Measurements from ENCODE around the gene C3orf80. TPM values are rescaled to one million over a fixed set of nuclear protein-coding genes. Genes with fewer than 3 reads are reported as not detected.
"Not testable (repeated sequence)": the region's sequence is repeated elsewhere in the genome, so short reads cannot be mapped to it uniquely, and the experiment has no call there.

C3orf80 gene
- total and polyA plus RNA-seq, 2 donors: 0.05 to 0.21 TPM

DNA sequence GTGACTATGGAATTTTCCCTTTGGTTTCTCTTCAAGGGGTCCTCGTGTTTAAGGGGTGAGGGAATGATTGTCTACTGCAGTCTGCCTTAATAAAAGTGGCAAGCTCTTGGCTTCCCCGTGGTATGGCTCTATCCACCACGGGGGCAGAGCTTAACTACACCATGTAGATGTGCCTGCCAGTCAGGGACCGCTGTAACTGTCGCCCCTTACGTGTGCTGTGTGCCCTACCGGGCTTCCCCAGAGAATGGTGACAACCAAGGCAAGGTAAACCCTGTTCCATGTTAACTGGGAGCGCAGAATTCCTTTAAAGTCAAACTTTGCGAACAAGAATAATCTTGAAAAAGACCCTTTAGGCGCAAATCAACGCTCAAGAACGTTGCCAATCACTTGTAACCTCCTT, 966 bp upstream of the C3orf80 start:
- H3K9me3 ChIP-seq (ENCODE audit: control insufficient read depth in 2 of 2, insufficient read depth in 1 of 2, low read length in 1 of 2): peaks cover 1 to 9% of the 10 kb centered on the region in 2 donors
- peaks cover 11 to 19% of the 10 kb centered on the region in 2 donors for H3K4me1 ChIP-seq (ENCODE audit: control insufficient read depth in 2 of 2, insufficient read depth in 2 of 2, low read length in 2 of 2)
- DNase-seq (ENCODE audit: low read depth in 6 of 9, low spot score in 9 of 9): peak in 2 of 9 donors; percentile 9 to 26
- 11% methylated on average over 12 of the region's 12 CpGs for WGBS
- no peak overlapping the region for H3K4me3 ChIP-seq (ENCODE audit: low read length in 2 of 2)
- H3K27ac ChIP-seq (ENCODE audit: low read depth in 1 of 2, low read length in 1 of 2): no peak overlapping the region
- H3K36me3 ChIP-seq (ENCODE audit: control insufficient read depth in 2 of 2, insufficient read depth in 2 of 2, low read length in 1 of 2): no peaks in the 10 kb centered on the region
- peaks cover 45 to 87% of the 10 kb centered on the region in 2 donors for H3K27me3 ChIP-seq (ENCODE audit: control insufficient read depth in 2 of 2, insufficient read depth in 1 of 2, low read length in 1 of 2)

DNA sequence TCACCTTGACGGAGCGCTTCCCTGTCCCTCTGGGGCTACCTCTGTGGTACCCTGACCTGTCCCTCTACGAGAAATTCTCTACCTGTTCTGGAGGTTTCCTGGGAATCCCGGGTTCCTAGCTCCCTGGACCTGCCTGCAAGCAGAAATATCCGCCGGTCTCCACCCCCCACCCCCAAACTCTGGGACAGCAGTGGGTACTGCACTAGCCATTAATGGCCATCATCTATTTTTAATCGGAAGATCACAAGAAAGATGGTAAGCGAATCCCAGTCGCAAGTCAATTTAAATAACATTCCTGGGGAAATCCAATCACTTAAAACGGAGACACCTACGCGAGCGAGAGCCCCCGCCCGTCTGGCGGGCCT, 429 bp upstream of the C3orf80 start:
- no peaks in the 10 kb centered on the region for H3K36me3 ChIP-seq (ENCODE audit: control insufficient read depth in 2 of 2, insufficient read depth in 2 of 2, low read length in 1 of 2)
- no peak for DNase-seq (ENCODE audit: low read depth in 6 of 9, low spot score in 9 of 9)
- H3K9me3 ChIP-seq (ENCODE audit: control insufficient read depth in 2 of 2, insufficient read depth in 1 of 2, low read length in 1 of 2): peaks cover 1 to 9% of the 10 kb centered on the region in 2 donors
- WGBS: 3% methylated on average over 16 of the region's 16 CpGs
- no peak overlapping the region for H3K27ac ChIP-seq (ENCODE audit: low read depth in 1 of 2, low read length in 1 of 2)
- H3K27me3 ChIP-seq (ENCODE audit: control insufficient read depth in 2 of 2, insufficient read depth in 1 of 2, low read length in 1 of 2): peaks cover 46 to 89% of the 10 kb centered on the region in 2 donors
- peak overlapping the region in 1 of 2 donors; percentile 64 for H3K4me3 ChIP-seq (ENCODE audit: low read length in 2 of 2)
- H3K4me1 ChIP-seq (ENCODE audit: control insufficient read depth in 2 of 2, insufficient read depth in 2 of 2, low read length in 2 of 2): peaks cover 11 to 19% of the 10 kb centered on the region in 2 donors

DNA sequence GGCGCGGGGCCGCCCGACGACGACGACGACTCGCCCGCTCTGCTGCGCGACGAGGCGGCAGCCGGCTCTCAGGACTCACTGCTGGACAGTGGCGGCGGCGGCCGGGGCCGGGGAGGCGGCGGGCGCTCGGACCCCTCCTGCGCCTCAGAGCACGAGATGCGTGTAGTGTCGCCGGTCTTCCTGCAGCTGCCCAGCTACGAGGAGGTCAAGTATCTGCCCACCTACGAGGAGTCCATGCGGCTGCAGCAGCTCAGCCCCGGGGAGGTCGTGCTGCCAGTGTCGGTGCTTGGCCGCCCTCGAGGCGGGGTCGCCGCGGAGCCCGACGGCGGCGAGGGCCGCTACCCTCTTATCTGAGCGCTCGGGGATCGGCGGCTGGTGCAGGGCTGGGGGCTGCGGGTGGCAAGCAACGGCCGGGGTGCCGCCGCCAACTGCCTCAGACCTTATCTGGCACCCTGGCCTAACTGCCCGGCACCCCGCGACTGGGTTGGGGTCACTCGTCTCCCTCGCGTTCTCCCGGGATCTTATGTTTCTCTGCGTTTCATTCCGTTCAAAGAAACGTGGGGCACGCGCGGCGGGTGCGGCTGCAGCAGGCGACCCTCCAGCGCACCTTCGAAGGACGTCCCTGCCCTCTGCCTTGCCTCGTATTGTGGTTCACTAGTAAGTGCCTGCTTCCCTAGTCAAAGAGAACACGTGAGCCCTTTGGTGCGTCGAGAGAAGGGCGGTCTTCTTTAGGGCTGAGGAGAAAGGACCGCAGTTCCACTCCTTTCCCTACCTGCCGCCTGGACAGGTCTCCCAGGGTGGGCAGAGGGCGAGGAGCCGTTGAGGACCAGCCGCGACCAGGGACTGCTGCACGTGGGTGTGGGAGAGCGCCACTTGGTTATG, 1.0 kb downstream of the C3orf80 start:
- Histone ChIP-seq H3K4me1 (ENCODE audit: control insufficient read depth in 2 of 2, insufficient read depth in 2 of 2, low read length in 2 of 2) (peaks cover 11 to 19% of the 10 kb centered on the region in 2 donors), H3K9me3 (ENCODE audit: control insufficient read depth in 2 of 2, insufficient read depth in 1 of 2, low read length in 1 of 2) (peaks cover 1 to 9% of the 10 kb centered on the region in 2 donors), H3K27ac (ENCODE audit: low read depth in 1 of 2, low read length in 1 of 2) (no peak overlapping the region), H3K4me3 (ENCODE audit: low read length in 2 of 2) (peak overlapping the region; percentile 9 to 64), H3K36me3 (ENCODE audit: control insufficient read depth in 2 of 2, insufficient read depth in 2 of 2, low read length in 1 of 2) (no peaks in the 10 kb centered on the region), H3K27me3 (ENCODE audit: control insufficient read depth in 2 of 2, insufficient read depth in 1 of 2, low read length in 1 of 2) (peaks cover 46 to 83% of the 10 kb centered on the region in 2 donors)
- peak in 3 of 9 donors; percentile 15 to 50 (median 18) for DNase-seq (ENCODE audit: low read depth in 6 of 9, low spot score in 9 of 9)
- WGBS: 1% methylated on average over 87 of the region's 87 CpGs

DNA sequence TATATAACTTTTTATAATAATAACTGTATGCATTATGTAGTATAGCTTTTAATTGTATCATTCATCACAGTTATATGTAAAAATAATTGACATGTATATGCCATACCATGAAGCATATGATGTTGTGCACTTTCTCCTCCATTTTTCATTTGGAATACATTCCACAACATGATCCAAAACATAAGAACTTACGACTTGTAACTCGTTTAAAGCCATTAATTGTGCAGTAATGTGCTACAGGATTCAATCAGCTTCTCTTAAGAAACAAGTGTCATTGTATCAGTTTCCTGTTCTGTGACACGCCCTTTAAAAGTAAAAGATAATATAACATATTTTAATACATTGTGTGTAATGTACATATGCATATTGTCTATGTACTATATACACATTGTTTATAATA, 2.2 kb downstream of the C3orf80 start:
- no peak overlapping the region for H3K4me3 ChIP-seq (ENCODE audit: low read length in 2 of 2)
- no peak overlapping the region for H3K27ac ChIP-seq (ENCODE audit: low read depth in 1 of 2, low read length in 1 of 2)
- no peaks in the 10 kb centered on the region for H3K36me3 ChIP-seq (ENCODE audit: control insufficient read depth in 2 of 2, insufficient read depth in 2 of 2, low read length in 1 of 2)
- peaks cover 11 to 19% of the 10 kb centered on the region in 2 donors for H3K4me1 ChIP-seq (ENCODE audit: control insufficient read depth in 2 of 2, insufficient read depth in 2 of 2, low read length in 2 of 2)
- peaks cover 46 to 76% of the 10 kb centered on the region in 2 donors for H3K27me3 ChIP-seq (ENCODE audit: control insufficient read depth in 2 of 2, insufficient read depth in 1 of 2, low read length in 1 of 2)
- DNase-seq (ENCODE audit: low read depth in 6 of 9, low spot score in 9 of 9): no peak
- peaks cover 1 to 9% of the 10 kb centered on the region in 2 donors for H3K9me3 ChIP-seq (ENCODE audit: control insufficient read depth in 2 of 2, insufficient read depth in 1 of 2, low read length in 1 of 2)
- 45% methylated on average over 3 of the region's 3 CpGs for WGBS

DNA sequence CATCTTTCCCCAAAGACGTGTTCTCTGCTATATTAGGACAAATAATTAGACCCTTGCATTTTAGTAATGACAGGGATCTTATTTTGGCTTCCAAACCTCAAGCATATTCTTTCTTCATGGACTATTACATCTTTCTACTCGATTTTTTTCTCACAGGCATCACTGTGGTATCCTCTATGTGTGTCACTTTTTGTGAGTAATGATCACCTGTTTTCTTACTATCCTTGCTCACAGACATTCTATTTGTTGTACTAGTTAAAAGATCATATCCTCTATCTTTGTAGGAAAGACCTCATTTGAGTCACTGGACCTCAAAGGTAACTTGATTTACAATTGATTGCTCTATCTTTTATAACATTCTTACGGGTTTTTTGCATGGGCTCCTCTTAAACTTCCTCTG, 6.8 kb downstream of the C3orf80 start:
- Histone ChIP-seq H3K4me3 (ENCODE audit: low read length in 2 of 2) (no peak overlapping the region), H3K9me3 (ENCODE audit: control insufficient read depth in 2 of 2, insufficient read depth in 1 of 2, low read length in 1 of 2) (no peaks in the 10 kb centered on the region), H3K27ac (ENCODE audit: low read depth in 1 of 2, low read length in 1 of 2) (no peak overlapping the region), H3K4me1 (ENCODE audit: control insufficient read depth in 2 of 2, insufficient read depth in 2 of 2, low read length in 2 of 2) (no peaks in the 10 kb centered on the region), H3K36me3 (ENCODE audit: control insufficient read depth in 2 of 2, insufficient read depth in 2 of 2, low read length in 1 of 2) (no peaks in the 10 kb centered on the region), H3K27me3 (ENCODE audit: control insufficient read depth in 2 of 2, insufficient read depth in 1 of 2, low read length in 1 of 2) (peaks cover 8 to 30% of the 10 kb centered on the region in 2 donors)
- DNase-seq (ENCODE audit: low read depth in 6 of 9, low spot score in 9 of 9): no peak
- WGBS: 81% methylated on average over 3 of the region's 3 CpGs

DNA sequence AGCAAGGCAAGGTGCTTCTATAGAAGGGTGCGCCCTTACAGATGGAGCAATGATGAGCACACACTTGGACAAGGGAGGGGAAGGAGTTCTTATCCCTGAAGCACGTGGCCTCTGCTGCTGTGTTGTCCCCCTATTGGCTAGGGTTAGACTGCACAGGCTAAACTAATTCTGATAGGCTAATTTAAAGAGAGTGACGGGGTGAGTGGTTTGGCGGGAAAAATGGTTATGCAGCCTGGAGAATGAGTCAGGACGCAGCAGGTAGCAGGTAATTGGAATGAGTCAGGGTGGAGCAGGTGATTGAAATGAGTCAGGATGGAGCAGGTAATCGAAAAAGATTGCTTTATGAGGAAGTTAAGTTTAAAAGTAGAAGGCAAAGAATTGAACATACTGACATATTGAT, 15.5 kb downstream of the C3orf80 start:
- DNase-seq (ENCODE audit: low read depth in 6 of 9, low spot score in 9 of 9); H3K36me3 ChIP-seq (ENCODE audit: control insufficient read depth in 2 of 2, insufficient read depth in 2 of 2, low read length in 1 of 2); H3K9me3 ChIP-seq (ENCODE audit: control insufficient read depth in 2 of 2, insufficient read depth in 1 of 2, low read length in 1 of 2); H3K4me3 ChIP-seq (ENCODE audit: low read length in 2 of 2); H3K4me1 ChIP-seq (ENCODE audit: control insufficient read depth in 2 of 2, insufficient read depth in 2 of 2, low read length in 2 of 2); H3K27me3 ChIP-seq (ENCODE audit: control insufficient read depth in 2 of 2, insufficient read depth in 1 of 2, low read length in 1 of 2); H3K27ac ChIP-seq (ENCODE audit: low read depth in 1 of 2, low read length in 1 of 2): not testable (repeated sequence)
- WGBS: 94% methylated on average over 6 of the region's 6 CpGs

DNA sequence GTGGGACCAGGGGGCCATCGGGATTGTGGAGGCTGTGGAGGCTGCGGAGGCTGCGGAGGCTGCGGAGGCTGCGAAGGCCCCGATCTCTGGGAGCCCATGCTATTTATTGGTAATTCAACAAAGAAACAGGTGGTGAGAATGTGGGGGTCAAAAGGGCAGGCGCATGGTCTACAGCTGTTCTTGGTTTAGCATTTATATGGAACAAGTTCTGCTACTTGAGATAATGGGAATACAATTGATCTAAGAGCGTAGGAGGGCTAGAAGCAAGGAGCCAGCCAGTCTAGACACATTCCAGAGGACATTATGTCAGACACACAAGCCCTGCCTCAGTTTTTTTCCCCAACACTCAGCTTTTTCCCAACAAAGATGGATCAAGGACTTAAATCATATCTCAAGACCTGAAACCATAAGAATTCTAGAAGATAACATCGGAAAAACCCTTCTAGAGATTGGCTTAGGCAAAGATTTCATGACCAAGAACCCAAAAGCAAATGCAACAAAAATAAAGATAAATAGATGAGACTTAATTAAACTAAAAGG, 20.1 kb downstream of the C3orf80 start:
- no peaks in the 10 kb centered on the region for H3K4me1 ChIP-seq (ENCODE audit: control insufficient read depth in 2 of 2, insufficient read depth in 2 of 2, low read length in 2 of 2)
- WGBS: 90% methylated on average over 9 of the region's 9 CpGs
- H3K27ac ChIP-seq (ENCODE audit: low read depth in 1 of 2, low read length in 1 of 2): no peak overlapping the region
- no peak for DNase-seq (ENCODE audit: low read depth in 6 of 9, low spot score in 9 of 9)
- no peak overlapping the region for H3K4me3 ChIP-seq (ENCODE audit: low read length in 2 of 2)
- H3K27me3 ChIP-seq (ENCODE audit: control insufficient read depth in 2 of 2, insufficient read depth in 1 of 2, low read length in 1 of 2): no peaks in the 10 kb centered on the region
- no peaks in the 10 kb centered on the region for H3K9me3 ChIP-seq (ENCODE audit: control insufficient read depth in 2 of 2, insufficient read depth in 1 of 2, low read length in 1 of 2)
- H3K36me3 ChIP-seq (ENCODE audit: control insufficient read depth in 2 of 2, insufficient read depth in 2 of 2, low read length in 1 of 2): no peaks in the 10 kb centered on the region

DNA sequence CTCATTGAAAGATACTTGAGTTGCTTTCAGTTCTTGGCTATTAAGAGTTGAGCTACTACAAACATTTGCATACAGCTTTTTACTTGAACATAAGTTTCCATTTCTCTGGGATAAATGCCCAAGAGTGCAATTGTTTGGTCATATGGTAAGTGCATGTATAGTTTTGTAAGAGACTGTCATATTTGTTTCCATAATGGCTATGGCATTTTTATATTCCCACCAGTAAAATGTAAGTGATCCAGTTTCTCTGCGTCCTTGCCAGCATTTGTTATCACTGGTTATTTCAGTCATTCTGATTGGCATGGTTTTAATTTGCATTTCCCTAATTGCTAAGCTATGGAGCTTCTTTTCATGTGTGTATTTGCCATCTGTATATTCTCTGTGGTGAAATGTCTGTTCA, 22.5 kb downstream of the C3orf80 start:
- 96% methylated on average over 1 of the region's 1 CpG for WGBS
- H3K4me1 ChIP-seq (ENCODE audit: control insufficient read depth in 2 of 2, insufficient read depth in 2 of 2, low read length in 2 of 2): no peaks in the 10 kb centered on the region
- DNase-seq (ENCODE audit: low read depth in 6 of 9, low spot score in 9 of 9): no peak
- no peaks in the 10 kb centered on the region for H3K36me3 ChIP-seq (ENCODE audit: control insufficient read depth in 2 of 2, insufficient read depth in 2 of 2, low read length in 1 of 2)
- no peaks in the 10 kb centered on the region for H3K27me3 ChIP-seq (ENCODE audit: control insufficient read depth in 2 of 2, insufficient read depth in 1 of 2, low read length in 1 of 2)
- no peaks in the 10 kb centered on the region for H3K9me3 ChIP-seq (ENCODE audit: control insufficient read depth in 2 of 2, insufficient read depth in 1 of 2, low read length in 1 of 2)
- H3K27ac ChIP-seq (ENCODE audit: low read depth in 1 of 2, low read length in 1 of 2): no peak overlapping the region
- H3K4me3 ChIP-seq (ENCODE audit: low read length in 2 of 2): no peak overlapping the region

DNA sequence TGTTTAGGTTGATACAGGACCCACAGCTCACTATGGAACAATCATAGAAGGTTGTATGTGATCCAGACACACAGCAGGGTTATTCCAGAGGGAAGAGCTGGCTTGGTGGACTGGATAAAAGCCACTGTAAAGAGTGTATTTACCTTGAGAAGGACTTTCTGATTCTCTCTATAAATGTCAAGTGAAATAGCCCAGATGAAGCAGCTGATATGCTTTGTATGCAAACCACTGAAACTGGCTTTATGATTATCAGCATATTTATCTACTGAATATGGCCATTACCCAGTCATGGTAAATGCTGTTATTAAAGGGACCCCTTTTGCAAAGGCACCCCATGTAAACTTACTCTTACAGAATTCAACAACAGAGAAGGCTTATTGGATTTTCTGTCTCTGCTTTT, 28.1 kb downstream of the C3orf80 start:
- Histone ChIP-seq H3K36me3 (ENCODE audit: control insufficient read depth in 2 of 2, insufficient read depth in 2 of 2, low read length in 1 of 2) (peaks cover 0 to 3% of the 10 kb centered on the region in 2 donors), H3K4me1 (ENCODE audit: control insufficient read depth in 2 of 2, insufficient read depth in 2 of 2, low read length in 2 of 2) (no peaks in the 10 kb centered on the region), H3K27me3 (ENCODE audit: control insufficient read depth in 2 of 2, insufficient read depth in 1 of 2, low read length in 1 of 2) (no peaks in the 10 kb centered on the region), H3K27ac (ENCODE audit: low read depth in 1 of 2, low read length in 1 of 2) (no peak overlapping the region), H3K4me3 (ENCODE audit: low read length in 2 of 2) (no peak overlapping the region), H3K9me3 (ENCODE audit: control insufficient read depth in 2 of 2, insufficient read depth in 1 of 2, low read length in 1 of 2) (no peaks in the 10 kb centered on the region)
- no peak for DNase-seq (ENCODE audit: low read depth in 6 of 9, low spot score in 9 of 9)
